Activated naive CD4-positive, alpha-beta T cell treated with Interleukin-2 at 50 U/mL for 16 hours (primary cell): ENCODE data around the gene FANCC.
"Not testable (repeated sequence)": the region's sequence is repeated elsewhere in the genome, so short reads cannot be mapped to it uniquely, and the experiment has no call there.

Experiments
- DNase-seq: peaks from one replicate; pipeline ENCODE4 v3.0.0-alpha.2; 2020

FANCC gene

GRCh38 chr9:95330720-95331404, 13.4 kb upstream of the FANCC start:
- no peak for DNase-seq

GRCh38 chr9:95329061-95329460, 11.6 kb upstream of the FANCC start:
- not testable (repeated sequence) for DNase-seq

- no peak for DNase-seq
Observed at GRCh38 chr9:95327239-95327865, 9.8 kb upstream of the FANCC start.

- no peak for DNase-seq
Observed at GRCh38 chr9:95325221-95325620, 7.7 kb upstream of the FANCC start.

- no peak for DNase-seq
Observed at GRCh38 chr9:95317893-95318211, 343 bp upstream of the FANCC start.

- DNase-seq, result no peak
Observed at GRCh38 chr9:95316794-95317118, 753 bp downstream of the FANCC start.

GRCh38 chr9:95316274-95316673, 1.2 kb downstream of the FANCC start:
- no peak for DNase-seq

GRCh38 chr9:95315108-95315746, 2.3 kb downstream of the FANCC start:
- DNase-seq, result no peak

GRCh38 chr9:95313010-95313498, 4.5 kb downstream of the FANCC start:
- no peak for DNase-seq

- DNase-seq, result no peak
Observed at GRCh38 chr9:95311961-95312360, 5.5 kb downstream of the FANCC start.

GRCh38 chr9:95307538-95307937, 10.0 kb downstream of the FANCC start:
- no peak for DNase-seq

- DNase-seq, result no peak
Observed at GRCh38 chr9:95306819-95307218, 10.7 kb downstream of the FANCC start.

- DNase-seq, result no peak
Observed at GRCh38 chr9:95305770-95306492, 11.6 kb downstream of the FANCC start.

GRCh38 chr9:95302479-95302878, 15.0 kb downstream of the FANCC start:
- no peak for DNase-seq

- DNase-seq, result no peak
Observed at GRCh38 chr9:95297760-95298159, 19.7 kb downstream of the FANCC start.

- no peak for DNase-seq
Observed at GRCh38 chr9:95297316-95297715, 20.2 kb downstream of the FANCC start.

- DNase-seq, result no peak
Observed at GRCh38 chr9:95296761-95297160, 20.7 kb downstream of the FANCC start.

GRCh38 chr9:95293296-95293695, 24.2 kb downstream of the FANCC start:
- not testable (repeated sequence) for DNase-seq

GRCh38 chr9:95292226-95292625, 25.3 kb downstream of the FANCC start:
- DNase-seq, result no peak

- DNase-seq, result no peak
Observed at GRCh38 chr9:95286151-95286550, 31.4 kb downstream of the FANCC start.

- DNase-seq, result no peak
Observed at GRCh38 chr9:95285307-95285706, 32.2 kb downstream of the FANCC start.

GRCh38 chr9:95284162-95285080, 33.1 kb downstream of the FANCC start:
- DNase-seq, result no peak

- DNase-seq, result no peak
Observed at GRCh38 chr9:95283673-95284072, 33.8 kb downstream of the FANCC start.
